GM12874 (cell line): ENCODE data around the gene BCL2L13.

ENCODE experiments used
- CTCF ChIP-seq: IDR thresholded peaks from 2 replicates; pipeline ENCODE4 v1.5.1; 2011; ENCODE audit warnings: low read depth, mild to moderate bottlenecking, control low read depth, low read length, moderate library complexity; ENCODE audit not compliant: insufficient read depth

The BCL2L13 gene

GRCh38 chr22:17637490-17638181 lies 921 bp upstream of the BCL2L13 start:
- TF ChIP-seq CTCF, result no peak

GRCh38 chr22:17638182-17638431 lies 450 bp upstream of the BCL2L13 start:
- no peak for TF ChIP-seq CTCF

- TF ChIP-seq CTCF, result no peak
Measured at GRCh38 chr22:17639247-17639741, 737 bp downstream of the BCL2L13 start.

- no peak for TF ChIP-seq CTCF
Measured at GRCh38 chr22:17641269-17641668, 2.7 kb downstream of the BCL2L13 start.

- TF ChIP-seq CTCF, result no peak
Measured at GRCh38 chr22:17647452-17647851, 8.9 kb downstream of the BCL2L13 start.

DNA sequence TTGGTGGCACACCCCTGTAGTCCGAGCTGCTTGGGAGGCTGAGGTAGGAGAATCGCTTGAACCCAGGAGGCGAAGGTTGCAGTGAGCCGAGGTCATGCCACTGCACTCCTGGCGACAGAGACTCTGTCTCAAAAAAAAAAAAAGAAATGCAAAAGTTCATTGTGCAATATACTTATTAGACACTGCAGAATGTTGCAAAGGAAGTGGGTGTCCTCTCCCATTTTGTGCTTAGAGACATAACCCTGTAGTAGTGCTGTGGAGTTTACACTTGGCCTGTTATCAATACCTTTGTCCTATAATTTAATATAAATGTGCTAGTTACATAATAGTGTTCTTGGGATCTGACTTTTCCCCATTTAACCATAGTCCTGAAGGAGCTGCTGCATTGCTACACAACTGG lies 9.4 kb downstream of the BCL2L13 start:
- TF ChIP-seq CTCF, result no peak

DNA sequence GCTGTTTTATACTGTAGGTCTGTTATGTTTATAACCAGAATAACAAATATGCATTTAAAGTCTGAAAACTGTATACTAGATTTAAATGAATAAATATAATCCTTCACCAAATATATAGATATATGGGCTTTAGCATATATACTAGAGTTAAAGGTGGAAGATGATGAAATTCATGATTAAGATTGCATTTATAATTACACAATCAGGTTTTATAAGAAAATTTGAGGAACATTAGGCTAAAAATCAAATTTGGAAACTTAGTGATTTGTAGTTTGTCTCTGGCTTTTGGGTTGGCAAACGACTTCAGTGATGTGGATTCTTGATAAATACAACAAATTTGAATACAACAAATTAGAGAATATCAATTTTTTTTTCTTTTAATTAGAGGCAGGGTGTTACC lies 10.0 kb downstream of the BCL2L13 start:
- TF ChIP-seq CTCF, result no peak
